ENCODE measurements around the gene VPS37C. TPM values are rescaled to one million over a fixed set of nuclear protein-coding genes. Genes with fewer than 3 reads are reported as not detected.

The VPS37C gene
- total and polyA plus RNA-seq, 9 of the 15 experiments (the other 6 are each of a cell fraction or from before 2014, with no cell fraction given): 0.62 to 29.8 (median 11.5) TPM

DNA sequence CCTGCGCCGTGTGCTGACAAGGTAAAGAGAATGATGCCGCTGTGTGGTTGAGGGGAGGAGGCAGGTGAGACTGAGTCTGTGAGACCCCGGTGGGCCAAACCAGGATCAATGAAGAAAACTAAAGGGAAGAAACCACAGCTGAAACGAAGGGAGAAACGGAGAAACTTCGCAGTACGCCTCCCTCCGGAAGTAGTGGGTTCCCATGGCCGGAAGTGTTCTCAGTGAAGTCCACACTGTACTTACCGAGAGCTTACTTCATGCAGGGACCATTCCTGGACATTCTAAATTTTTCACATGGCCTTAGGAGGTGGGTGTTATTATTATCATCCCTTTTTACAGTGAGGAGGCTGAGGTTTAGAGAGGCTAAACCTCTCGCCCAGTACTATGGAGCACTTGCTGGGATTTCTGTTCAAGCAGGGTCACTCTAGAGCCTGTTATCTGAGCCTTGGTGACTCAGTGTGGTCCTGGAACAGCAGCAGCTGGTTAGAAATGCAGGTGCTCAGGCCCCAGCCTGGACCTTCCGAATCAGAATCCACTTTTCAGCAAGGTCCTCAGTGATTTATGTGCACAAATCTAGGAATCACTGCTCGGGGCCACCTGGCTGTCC lies 41.0 kb downstream of the VPS37C start (continued):
- TF ChIP-seq, protein P1, sequence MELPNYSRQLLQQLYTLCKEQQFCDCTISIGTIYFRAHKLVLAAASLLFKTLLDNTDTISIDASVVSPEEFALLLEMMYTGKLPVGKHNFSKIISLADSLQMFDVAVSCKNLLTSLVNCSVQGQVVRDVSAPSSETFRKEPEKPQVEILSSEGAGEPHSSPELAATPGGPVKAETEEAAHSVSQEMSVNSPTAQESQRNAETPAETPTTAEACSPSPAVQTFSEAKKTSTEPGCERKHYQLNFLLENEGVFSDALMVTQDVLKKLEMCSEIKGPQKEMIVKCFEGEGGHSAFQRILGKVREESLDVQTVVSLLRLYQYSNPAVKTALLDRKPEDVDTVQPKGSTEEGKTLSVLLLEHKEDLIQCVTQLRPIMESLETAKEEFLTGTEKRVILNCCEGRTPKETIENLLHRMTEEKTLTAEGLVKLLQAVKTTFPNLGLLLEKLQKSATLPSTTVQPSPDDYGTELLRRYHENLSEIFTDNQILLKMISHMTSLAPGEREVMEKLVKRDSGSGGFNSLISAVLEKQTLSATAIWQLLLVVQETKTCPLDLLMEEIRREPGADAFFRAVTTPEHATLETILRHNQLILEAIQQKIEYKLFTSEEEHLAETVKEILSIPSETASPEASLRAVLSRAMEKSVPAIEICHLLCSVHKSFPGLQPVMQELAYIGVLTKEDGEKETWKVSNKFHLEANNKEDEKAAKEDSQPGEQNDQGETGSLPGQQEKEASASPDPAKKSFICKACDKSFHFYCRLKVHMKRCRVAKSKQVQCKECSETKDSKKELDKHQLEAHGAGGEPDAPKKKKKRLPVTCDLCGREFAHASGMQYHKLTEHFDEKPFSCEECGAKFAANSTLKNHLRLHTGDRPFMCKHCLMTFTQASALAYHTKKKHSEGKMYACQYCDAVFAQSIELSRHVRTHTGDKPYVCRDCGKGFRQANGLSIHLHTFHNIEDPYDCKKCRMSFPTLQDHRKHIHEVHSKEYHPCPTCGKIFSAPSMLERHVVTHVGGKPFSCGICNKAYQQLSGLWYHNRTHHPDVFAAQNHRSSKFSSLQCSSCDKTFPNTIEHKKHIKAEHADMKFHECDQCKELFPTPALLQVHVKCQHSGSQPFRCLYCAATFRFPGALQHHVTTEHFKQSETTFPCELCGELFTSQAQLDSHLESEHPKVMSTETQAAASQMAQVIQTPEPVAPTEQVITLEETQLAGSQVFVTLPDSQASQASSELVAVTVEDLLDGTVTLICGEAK (IDR thresholded peaks at IDR 0.05): peak; percentile 77
- TF ChIP-seq, protein P1 (CRISPR knock-in tag; IDR thresholded peaks at IDR 0.05): no peak
- TF ChIP-seq KDM1A (IDR thresholded peaks at IDR 0.05) (peak in 1 of 2 experiments; percentile 23; a peak in 2 of 4 replicates), DPF2 (IDR thresholded peaks at IDR 0.05) (no peak), NR2C2 (CRISPR knock-in tag; IDR thresholded peaks at IDR 0.05) (no peak), NR2C2 (tag; IDR thresholded peaks at IDR 0.05) (0 out of 2 replicates have a peak, but pooled peaks have one; percentile 33), GABPA (tag; conservative IDR thresholded peaks at IDR 0.05; ENCODE audit: low read depth) (peak; percentile 71), EHMT2 (IDR thresholded peaks at IDR 0.05) (peak; percentile 44; the same call in 1 of the 2 replicates), FOSL1 (tag; conservative IDR thresholded peaks at IDR 0.05) (peak; percentile 71), NFIX (CRISPR knock-in tag; IDR thresholded peaks at IDR 0.05; ENCODE audit: low read depth) (no peak)
- TF ChIP-seq, protein P2, sequence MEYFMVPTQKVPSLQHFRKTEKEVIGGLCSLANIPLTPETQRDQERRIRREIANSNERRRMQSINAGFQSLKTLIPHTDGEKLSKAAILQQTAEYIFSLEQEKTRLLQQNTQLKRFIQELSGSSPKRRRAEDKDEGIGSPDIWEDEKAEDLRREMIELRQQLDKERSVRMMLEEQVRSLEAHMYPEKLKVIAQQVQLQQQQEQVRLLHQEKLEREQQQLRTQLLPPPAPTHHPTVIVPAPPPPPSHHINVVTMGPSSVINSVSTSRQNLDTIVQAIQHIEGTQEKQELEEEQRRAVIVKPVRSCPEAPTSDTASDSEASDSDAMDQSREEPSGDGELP (CRISPR knock-in tag; IDR thresholded peaks at IDR 0.05; ENCODE audit: borderline replicate concordance): peak; percentile 39; the same call in 1 of the 2 replicates
- TF ChIP-seq, protein P3, sequence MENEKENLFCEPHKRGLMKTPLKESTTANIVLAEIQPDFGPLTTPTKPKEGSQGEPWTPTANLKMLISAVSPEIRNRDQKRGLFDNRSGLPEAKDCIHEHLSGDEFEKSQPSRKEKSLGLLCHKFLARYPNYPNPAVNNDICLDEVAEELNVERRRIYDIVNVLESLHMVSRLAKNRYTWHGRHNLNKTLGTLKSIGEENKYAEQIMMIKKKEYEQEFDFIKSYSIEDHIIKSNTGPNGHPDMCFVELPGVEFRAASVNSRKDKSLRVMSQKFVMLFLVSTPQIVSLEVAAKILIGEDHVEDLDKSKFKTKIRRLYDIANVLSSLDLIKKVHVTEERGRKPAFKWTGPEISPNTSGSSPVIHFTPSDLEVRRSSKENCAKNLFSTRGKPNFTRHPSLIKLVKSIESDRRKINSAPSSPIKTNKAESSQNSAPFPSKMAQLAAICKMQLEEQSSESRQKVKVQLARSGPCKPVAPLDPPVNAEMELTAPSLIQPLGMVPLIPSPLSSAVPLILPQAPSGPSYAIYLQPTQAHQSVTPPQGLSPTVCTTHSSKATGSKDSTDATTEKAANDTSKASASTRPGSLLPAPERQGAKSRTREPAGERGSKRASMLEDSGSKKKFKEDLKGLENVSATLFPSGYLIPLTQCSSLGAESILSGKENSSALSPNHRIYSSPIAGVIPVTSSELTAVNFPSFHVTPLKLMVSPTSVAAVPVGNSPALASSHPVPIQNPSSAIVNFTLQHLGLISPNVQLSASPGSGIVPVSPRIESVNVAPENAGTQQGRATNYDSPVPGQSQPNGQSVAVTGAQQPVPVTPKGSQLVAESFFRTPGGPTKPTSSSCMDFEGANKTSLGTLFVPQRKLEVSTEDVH (IDR thresholded peaks at IDR 0.05; ENCODE audit: low read depth, partially characterized antibody): no peak
